HCT116 (cell line): ENCODE measurements around the gene TCF20. TPM values are rescaled to one million over a fixed set of nuclear protein-coding genes. Genes with fewer than 3 reads are reported as not detected.

ENCODE experiments used
- ATAC-seq: fragments of 200-7000 bp; cut with Tn5 transposase; 2 replicates; pipeline ENCODE4 v1.9.1; 2020; ENCODE audit warnings: mild to moderate bottlenecking, moderate library complexity
- BruUV-seq: library from RNA; stranded (reverse); fragments of 400-500 nt; replicated peaks from 2 replicates; lab custom pipeline; 2021; lab: Mats Ljungman, UMichigan
- CTCF ChIA-PET: fragments of 300-600 bp; sonication (Branson Sonifier 250); formaldehyde crosslinking; loops from one replicate; lab custom pipeline; 2021; ENCODE audit warnings: antibody characterized with exemption; lab: Charles Lee
- POLR2A ChIA-PET: fragments of 300-600, 350-600 bp; sonication (Branson Sonifier 250); formaldehyde crosslinking; loops from one replicate; lab custom pipeline; 2021; ENCODE audit warnings: antibody characterized with exemption; lab: Charles Lee
- RAD21 ChIA-PET, 2 experiments: fragments of 300-600 bp; sonication (Branson Sonifier 250); formaldehyde crosslinking; loops; one replicate each; lab custom pipeline; 2023; ENCODE audit warnings: low total read pairs in 2 of 2; ENCODE audit not compliant: uncharacterized antibody in 2 of 2, unreplicated experiment in 2 of 2, low non-redundant PET in 1 of 2; lab: Charles Lee
- DNase-seq: peaks from one replicate; pipeline ENCODE4 v3.0.0-alpha.2; 2010; ENCODE audit warnings: low read depth, low spot score
- H2AFZ ChIP-seq: fragments of 200-600 bp; shearing (Covaris generic), sonication (generic); 2 replicates; pipeline ENCODE4 v1.6.1; 2017; ENCODE audit warnings: low read depth, mixed run types, mixed read lengths, antibody characterized with exemption, low read length; ENCODE audit not compliant: poor library complexity, severe bottlenecking
- H3K27ac ChIP-seq: 2 replicates; pipeline ENCODE4 v1.5.1; 2012; ENCODE audit warnings: low read depth, low read length
- H3K27me3 ChIP-seq: fragments of 200-600 bp; sonication (generic); 2 replicates; pipeline ENCODE4 v1.6.1; 2016; ENCODE audit warnings: mixed run types, low read length, mixed read lengths; ENCODE audit not compliant: insufficient read depth
- H3K36me3 ChIP-seq, 2 experiments: fragments of 200-500 bp in 1 of 2; fragments of 200-600 bp in 1 of 2; sonication (Bioruptor generic) in 1 of 2; sonication (generic) in 1 of 2; 2 replicates each; pipeline versions ENCODE4 v1.5.1 to v1.6.1; 2014 to 2016; ENCODE audit warnings: low read length in 2 of 2, inconsistent platforms in 1 of 2, mixed read lengths in 1 of 2, mixed run types in 1 of 2; ENCODE audit not compliant: insufficient read depth in 2 of 2, control insufficient read depth in 1 of 2
- H3K4me1 ChIP-seq, 2 experiments: fragments of 200-600 bp in 1 of 2; sonication (generic) in 1 of 2; 2 replicates each; pipeline versions ENCODE4 v1.5.1 to v1.6.1; 2012 to 2017; ENCODE audit warnings: low read length in 2 of 2, inconsistent platforms in 1 of 2, mild to moderate bottlenecking in 1 of 2, mixed read lengths in 1 of 2, mixed run types in 1 of 2, moderate library complexity in 1 of 2; ENCODE audit not compliant: insufficient read depth in 2 of 2, control insufficient read depth in 1 of 2
- H3K4me2 ChIP-seq: fragments of 200-600 bp; sonication (generic); 2 replicates; pipeline ENCODE4 v1.6.1; 2017; ENCODE audit warnings: mixed run types, low read length, mixed read lengths
- H3K4me3 ChIP-seq, 2 experiments: fragments of 200-600 bp in 1 of 2; sonication (generic) in 1 of 2; replicated peaks in 1 of 2; 2 replicates each; pipeline ENCODE4 v1.5.1; 2011 to 2016; ENCODE audit warnings: low read length in 2 of 2, control low read depth in 1 of 2, low read depth in 1 of 2, mild to moderate bottlenecking in 1 of 2, mixed read lengths in 1 of 2, mixed run types in 1 of 2
- H3K79me2 ChIP-seq: fragments of 200-600 bp; sonication (generic); 2 replicates; pipeline ENCODE4 v1.6.1; 2017; ENCODE audit warnings: mild to moderate bottlenecking, mixed run types, low read length, moderate library complexity, mixed read lengths; ENCODE audit not compliant: insufficient read depth
- H3K9ac ChIP-seq: fragments of 200-600 bp; sonication (generic); 2 replicates; pipeline ENCODE4 v1.6.1; 2016; ENCODE audit warnings: low read length, mixed read lengths
- H3K9me2 ChIP-seq: fragments of 200-600 bp; sonication (generic), shearing (Covaris generic); 2 replicates; pipeline ENCODE4 v1.6.1; 2017; ENCODE audit warnings: mixed run types, mild to moderate bottlenecking, moderate library complexity; ENCODE audit not compliant: insufficient read depth
- H3K9me3 ChIP-seq, 2 experiments: fragments of 200-500 bp in 1 of 2; fragments of 200-600 bp in 1 of 2; sonication (Bioruptor generic) in 1 of 2; sonication (generic) in 1 of 2; 2 replicates each; pipeline ENCODE4 v1.6.1; 2014 to 2017; ENCODE audit warnings: low read length in 2 of 2, mixed read lengths in 2 of 2, inconsistent platforms in 1 of 2, low read depth in 1 of 2, mild to moderate bottlenecking in 1 of 2, mixed run types in 1 of 2, moderate library complexity in 1 of 2; ENCODE audit not compliant: control insufficient read depth in 1 of 2, insufficient read depth in 1 of 2
- H4K20me1 ChIP-seq: fragments of 200-600 bp; sonication (generic), shearing (Covaris generic); 2 replicates; pipeline ENCODE4 v1.6.1; 2017; ENCODE audit warnings: mixed run types, mild to moderate bottlenecking, moderate library complexity; ENCODE audit not compliant: insufficient read depth
- ATF3 ChIP-seq: IDR thresholded peaks from 2 replicates; pipeline ENCODE4 v1.6.1; 2012
- CBX3 ChIP-seq: IDR thresholded peaks from 2 replicates; pipeline ENCODE4 v1.6.1; 2012; ENCODE audit warnings: low read depth
- CEBPB ChIP-seq: IDR thresholded peaks from 2 replicates; pipeline ENCODE4 v1.6.1; 2012; ENCODE audit warnings: low read depth
- CTCF ChIP-seq, 3 experiments: fragments of 200-600 bp in 1 of 3; sonication (generic) in 1 of 3; IDR thresholded peaks in 2 of 3; conservative IDR thresholded peaks in 1 of 3; 2 replicates each; pipeline ENCODE4 v1.5.1; 2012 to 2017; ENCODE audit warnings: low read depth in 2 of 3, low read length in 2 of 3, antibody characterized with exemption in 1 of 3, borderline replicate concordance in 1 of 3, control low read depth in 1 of 3, mild to moderate bottlenecking in 1 of 3, mixed read lengths in 1 of 3, mixed run types in 1 of 3, moderate library complexity in 1 of 3; ENCODE audit not compliant: insufficient read depth in 1 of 3
- EGR1 ChIP-seq: IDR thresholded peaks from 2 replicates; pipeline ENCODE4 v1.6.1; 2012; ENCODE audit warnings: low read depth
- ELF1 ChIP-seq: IDR thresholded peaks from 2 replicates; pipeline ENCODE4 v1.6.1; 2012; ENCODE audit warnings: low read depth, borderline replicate concordance
- EZH2 ChIP-seq: fragments of 200-600 bp; sonication (generic); IDR thresholded peaks from 2 replicates; pipeline ENCODE4 v1.6.1; 2017; ENCODE audit warnings: antibody characterized with exemption, mixed run types
- EZH2phosphoT487 ChIP-seq: fragments of 200-600 bp; IDR thresholded peaks from 2 replicates; pipeline ENCODE4 v1.6.1; 2018; ENCODE audit warnings: antibody characterized with exemption, borderline replicate concordance
- FOSL1 ChIP-seq: IDR thresholded peaks from 2 replicates; pipeline ENCODE4 v1.6.1; 2012; ENCODE audit warnings: low read depth
- POLR2A ChIP-seq: IDR thresholded peaks from 2 replicates; pipeline ENCODE4 v1.7.0; 2011; ENCODE audit warnings: borderline replicate concordance; ENCODE audit not compliant: insufficient read depth, insufficient read length; ENCODE audit errors: extremely low read depth
- POLR2AphosphoS5 ChIP-seq: IDR thresholded peaks from 2 replicates; pipeline ENCODE4 v1.6.1; 2011; ENCODE audit warnings: mild to moderate bottlenecking, low read depth, low read length, moderate library complexity
- RAD21 ChIP-seq: IDR thresholded peaks from 2 replicates; pipeline ENCODE4 v1.6.1; 2012; ENCODE audit warnings: low read depth, mild to moderate bottlenecking
- SRF ChIP-seq: IDR thresholded peaks from 2 replicates; pipeline ENCODE4 v1.6.1; 2012; ENCODE audit warnings: low read depth
- TCF7L2 ChIP-seq: IDR thresholded peaks from 2 replicates; pipeline ENCODE4 v1.7.0; 2011; ENCODE audit warnings: borderline replicate concordance, inconsistent platforms; ENCODE audit not compliant: insufficient read depth, insufficient read length; ENCODE audit errors: extremely low read depth
- YY1 ChIP-seq: IDR thresholded peaks from 2 replicates; pipeline ENCODE4 v1.6.1; 2011; ENCODE audit warnings: low read length, low read depth, moderate library complexity, mild to moderate bottlenecking; ENCODE audit not compliant: insufficient replicate concordance; ENCODE audit errors: extremely low read depth
- ZNF274 ChIP-seq: fragments of 200-500 bp; sonication (Bioruptor generic); IDR thresholded peaks from 2 replicates; pipeline ENCODE4 v1.6.1; 2014; ENCODE audit warnings: mild to moderate bottlenecking, low read depth, low read length, inconsistent platforms
- intact Hi-C: fragments of 100-400 bp; cut with micrococcal nuclease; formaldehyde crosslinking; loops from 2 replicates; pipeline ENCODE4 v1.10.0; 2022
- total RNA-seq: library from RNA; stranded (reverse); gene quantifications from one replicate; pipeline ENCODE4 v1.2.1, GENCODE V29; 2021; ENCODE audit not compliant: unreplicated experiment
- TF ChIP-seq, protein P1 (sequence below): IDR thresholded peaks from 2 replicates; pipeline ENCODE4 v1.6.1; 2012

Gene TCF20
- total RNA-seq, 1 experiment from 2014 or later = 66.7 TPM

GRCh38 chr22:42288791-42289190, 18.3 kb upstream of the TCF20 start:
- intact Hi-C loops = no loop called here
- no peak overlapping the region for H3K27ac ChIP-seq
- RAD21 ChIA-PET = no interaction called here
- H3K79me2 ChIP-seq = no peaks in the 10 kb centered on the region
- POLR2A ChIA-PET = no interaction called here
- H3K27me3 ChIP-seq = no peaks in the 10 kb centered on the region
- H3K4me1 ChIP-seq = no peaks in the 10 kb centered on the region
- BruUV-seq = no TSS peak
- H3K9me3 ChIP-seq = no peaks in the 10 kb centered on the region
- DNase-seq (no peak), ATAC-seq (no peak)
- H3K9ac ChIP-seq = no peak overlapping the region
- H3K4me3 ChIP-seq = no peak overlapping the region
- no peaks in the 10 kb centered on the region for H4K20me1 ChIP-seq
- H2AFZ ChIP-seq = no peak overlapping the region
- no peak for TF ChIP-seq ZNF274
- TF ChIP-seq POLR2A = no peak
- no peak for TF ChIP-seq TCF7L2
- TF ChIP-seq, protein P1, sequence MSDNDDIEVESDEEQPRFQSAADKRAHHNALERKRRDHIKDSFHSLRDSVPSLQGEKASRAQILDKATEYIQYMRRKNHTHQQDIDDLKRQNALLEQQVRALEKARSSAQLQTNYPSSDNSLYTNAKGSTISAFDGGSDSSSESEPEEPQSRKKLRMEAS = no peak
- TF ChIP-seq CBX3 = no peak
- TF ChIP-seq EZH2 = no peak
- TF ChIP-seq YY1 = no peak
- TF ChIP-seq ATF3 = no peak
- TF ChIP-seq RAD21 = no peak
- TF ChIP-seq ELF1 = no peak
- no peak overlapping the region for H3K4me2 ChIP-seq
- H3K36me3 ChIP-seq = no peaks in the 10 kb centered on the region
- H3K9me2 ChIP-seq = no peaks in the 10 kb centered on the region
- CTCF ChIA-PET = no interaction called here

GRCh38 chr22:42287174-42287890, 16.9 kb upstream of the TCF20 start:
- no TSS peak for BruUV-seq
- H3K27ac ChIP-seq = no peak overlapping the region
- intact Hi-C loops = no loop called here
- no peak overlapping the region for H3K9ac ChIP-seq
- H3K4me2 ChIP-seq = no peak overlapping the region
- H3K79me2 ChIP-seq = no peaks in the 10 kb centered on the region
- no peaks in the 10 kb centered on the region for H3K27me3 ChIP-seq
- ChIA-PET POLR2A (no interaction called here), CTCF (no interaction called here), RAD21 (no interaction called here)
- no peaks in the 10 kb centered on the region for H3K4me1 ChIP-seq
- H3K4me3 ChIP-seq = no peak overlapping the region
- no peaks in the 10 kb centered on the region for H3K36me3 ChIP-seq
- ATAC-seq (no peak), DNase-seq (no peak)
- H3K9me2 ChIP-seq = no peaks in the 10 kb centered on the region
- H2AFZ ChIP-seq = no peak overlapping the region
- H3K9me3 ChIP-seq = no peaks in the 10 kb centered on the region
- H4K20me1 ChIP-seq = no peaks in the 10 kb centered on the region
- no peak for TF ChIP-seq ELF1
- TF ChIP-seq RAD21 = no peak
- no peak for TF ChIP-seq POLR2AphosphoS5
- no peak for TF ChIP-seq TCF7L2
- no peak for TF ChIP-seq EZH2phosphoT487
- no peak for TF ChIP-seq CEBPB
- TF ChIP-seq CTCF (IDR thresholded peaks at IDR 0.05 in 2 of 3, conservative IDR thresholded peaks at IDR 0.05 in 1 of 3; ENCODE audit: borderline replicate concordance in 1 of 3, insufficient read depth in 1 of 3, low read depth in 2 of 3, low read length in 2 of 3) = no peak
- no peak for TF ChIP-seq FOSL1
- TF ChIP-seq EGR1 = no peak
- no peak for TF ChIP-seq EZH2
- TF ChIP-seq SRF = no peak
- no peak for TF ChIP-seq POLR2A
